NK-92 (cell line): ENCODE results near the gene SSH3.

Experiments used
- DNase-seq: peaks from one replicate; lab custom pipeline; 2025; ENCODE audit not compliant: unreplicated experiment; lab: John Stamatoyannopoulos, UW

SSH3 gene

DNA sequence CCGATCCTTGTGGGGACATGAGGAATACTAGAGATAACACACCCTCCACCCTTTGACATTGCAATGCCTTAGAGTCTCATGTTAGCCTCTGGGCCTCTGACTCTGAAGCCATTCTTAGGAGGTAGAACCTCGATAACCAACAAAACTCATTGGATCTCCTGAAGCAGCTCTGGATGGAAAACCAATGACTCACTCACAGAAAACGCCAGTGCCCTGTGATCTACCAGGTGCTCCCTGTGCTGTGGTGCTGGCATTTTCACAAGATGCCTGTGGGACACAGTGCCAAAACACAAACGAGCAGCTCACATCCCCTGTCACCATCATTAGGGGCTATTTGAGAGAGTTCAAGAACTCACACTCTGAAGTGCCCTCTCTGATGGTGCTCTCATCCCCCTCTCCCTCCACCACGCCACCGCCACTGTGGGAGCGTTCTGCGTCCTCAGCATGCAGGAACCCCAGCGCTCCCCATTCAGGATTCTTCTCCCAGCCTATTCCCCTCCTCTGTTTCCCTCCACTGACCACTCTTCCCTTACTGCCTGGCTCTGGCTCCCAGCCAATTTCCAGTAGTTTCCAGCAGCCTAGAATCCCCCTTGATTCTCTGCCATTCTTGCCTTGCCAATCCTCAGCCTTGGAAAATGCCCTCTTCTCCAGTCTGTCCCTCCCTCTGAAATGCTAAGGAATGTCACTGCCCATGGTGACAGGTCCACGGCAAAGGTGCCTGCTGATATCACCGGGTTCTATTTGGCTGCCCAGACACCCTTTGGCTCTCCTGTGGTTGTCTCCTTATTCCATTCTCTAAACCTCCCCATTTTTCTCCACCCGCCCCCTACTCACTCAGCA is 54.7 kb downstream of the SSH3 start:
- DNase-seq, result no peak
